Keratinocyte (primary cell): ENCODE measurements around the gene ID3. TPM values are rescaled to one million over a fixed set of nuclear protein-coding genes. Genes with fewer than 3 reads are reported as not detected.

ENCODE experiments used
- DNase-seq: peaks from one replicate; pipeline ENCODE4 v3.0.0-alpha.2; 2011; ENCODE audit warnings: low read depth, missing footprints, low spot score
- FAIRE-seq: peaks from 2 replicates; lab custom pipeline; 2011; peaks lifted over from hg19 to GRCh38; lab: Jason Lieb, UNC
- H2AFZ ChIP-seq: 2 replicates; pipeline ENCODE4 v1.6.0; 2012; ENCODE audit warnings: low read length, control low read depth, inconsistent platforms; ENCODE audit not compliant: control insufficient read depth
- H3K27ac ChIP-seq: 2 replicates; pipeline ENCODE4 v1.5.1; 2011; ENCODE audit warnings: low read length; ENCODE audit not compliant: control insufficient read depth, insufficient read depth
- H3K27me3 ChIP-seq: 3 replicates; pipeline ENCODE4 v1.6.0; 2011; ENCODE audit warnings: low read length; ENCODE audit not compliant: control insufficient read depth, insufficient read depth; ENCODE audit errors: extremely low read depth
- H3K36me3 ChIP-seq, 2 experiments: 2 replicates in 1 of 2; 3 replicates in 1 of 2; pipeline ENCODE4 v1.5.1; 2011; ENCODE audit warnings: low read length in 2 of 2, mild to moderate bottlenecking in 1 of 2; ENCODE audit not compliant: control insufficient read depth in 2 of 2, insufficient read depth in 2 of 2; ENCODE audit errors: extremely low read depth in 1 of 2
- H3K4me1 ChIP-seq: 3 replicates; pipeline ENCODE4 v1.5.1; 2011; ENCODE audit warnings: low read length; ENCODE audit not compliant: control insufficient read depth, insufficient read depth; ENCODE audit errors: extremely low read depth
- H3K4me2 ChIP-seq: 3 replicates; pipeline ENCODE4 v1.6.0; 2011; ENCODE audit warnings: low read depth, low read length; ENCODE audit not compliant: control insufficient read depth, insufficient read depth; ENCODE audit errors: extremely low read depth
- H3K4me3 ChIP-seq, 3 experiments: fragments of 200-600 bp in 1 of 3; sonication (generic) in 1 of 3; 2 replicates in 2 of 3; 3 replicates in 1 of 3; pipeline ENCODE4 v1.5.1; 2011 to 2016; ENCODE audit warnings: low read length in 3 of 3, mild to moderate bottlenecking in 3 of 3, control low read depth in 2 of 3, inconsistent platforms in 1 of 3, low read depth in 1 of 3, mixed read lengths in 1 of 3, mixed run types in 1 of 3, moderate library complexity in 1 of 3; ENCODE audit not compliant: control insufficient read depth in 2 of 3, insufficient read depth in 2 of 3; ENCODE audit errors: extremely low read depth in 1 of 3
- H3K79me2 ChIP-seq: 2 replicates; pipeline ENCODE4 v1.6.0; 2012; ENCODE audit warnings: low read length; ENCODE audit not compliant: control insufficient read depth, insufficient read depth
- H3K9ac ChIP-seq: 3 replicates; pipeline ENCODE4 v1.6.0; 2011; ENCODE audit warnings: low read length; ENCODE audit not compliant: control insufficient read depth, insufficient read depth; ENCODE audit errors: extremely low read depth
- H3K9me1 ChIP-seq: 3 replicates; pipeline ENCODE4 v1.6.0; 2011; ENCODE audit warnings: low read length; ENCODE audit not compliant: control insufficient read depth, insufficient read depth; ENCODE audit errors: extremely low read depth
- H3K9me3 ChIP-seq: 2 replicates; pipeline ENCODE4 v1.5.1; 2012; ENCODE audit warnings: low read depth, low read length; ENCODE audit not compliant: control insufficient read depth
- H4K20me1 ChIP-seq: 3 replicates; pipeline ENCODE4 v1.6.0; 2011; ENCODE audit warnings: low read length; ENCODE audit not compliant: control insufficient read depth, insufficient read depth; ENCODE audit errors: extremely low read depth
- CTCF ChIP-seq, 3 experiments: IDR thresholded peaks in 1 of 3; conservative IDR thresholded peaks in 1 of 3; optimal IDR thresholded peaks in 1 of 3; 2 replicates in 2 of 3; 3 replicates in 1 of 3; pipeline versions ENCODE3 to v1.5.1; 2011; ENCODE audit warnings: low read length in 3 of 3, mild to moderate bottlenecking in 3 of 3, moderate library complexity in 2 of 3, control low read depth in 1 of 3, inconsistent platforms in 1 of 3; ENCODE audit not compliant: insufficient read depth in 2 of 3; ENCODE audit errors: extremely low read depth in 1 of 3
- EZH2 ChIP-seq: IDR thresholded peaks from one replicate; pipeline ENCODE4 v1.6.1; 2012; ENCODE audit warnings: inconsistent platforms, mild to moderate bottlenecking, low read length, moderate library complexity
- dilution Hi-C: fragments of 300-500 bp; cut with MboI; formaldehyde crosslinking; loops from one replicate; pipeline ENCODE4 v1.7.0; 2020; ENCODE audit warnings: low sequenced_read_pairs; ENCODE audit not compliant: extremely low pct_ligation_motif_present
- polyA plus RNA-seq, 5 experiments: library from polyadenylated mRNA; depleted of rRNA in 3 of 5; stranded (reverse) in 3 of 5; stranded (forward) in 1 of 5; unstranded in 1 of 5; fragments of >200 nt; gene quantifications; 1 replicate in 1 of 5; 2 replicates in 3 of 5; 3 replicates in 1 of 5; pipeline versions ENCODE4 v1.2.1 to v1.2.3, GENCODE V29; 2011 to 2012; ENCODE audit warnings: missing spikeins in 2 of 5, low read depth in 1 of 5, low replicate concordance in 1 of 5

Gene ID3
- polyA plus RNA-seq, 1 donor (not counting 4 experiments of a cell fraction or from before 2014, with no cell fraction given): 38.0 TPM

DNA sequence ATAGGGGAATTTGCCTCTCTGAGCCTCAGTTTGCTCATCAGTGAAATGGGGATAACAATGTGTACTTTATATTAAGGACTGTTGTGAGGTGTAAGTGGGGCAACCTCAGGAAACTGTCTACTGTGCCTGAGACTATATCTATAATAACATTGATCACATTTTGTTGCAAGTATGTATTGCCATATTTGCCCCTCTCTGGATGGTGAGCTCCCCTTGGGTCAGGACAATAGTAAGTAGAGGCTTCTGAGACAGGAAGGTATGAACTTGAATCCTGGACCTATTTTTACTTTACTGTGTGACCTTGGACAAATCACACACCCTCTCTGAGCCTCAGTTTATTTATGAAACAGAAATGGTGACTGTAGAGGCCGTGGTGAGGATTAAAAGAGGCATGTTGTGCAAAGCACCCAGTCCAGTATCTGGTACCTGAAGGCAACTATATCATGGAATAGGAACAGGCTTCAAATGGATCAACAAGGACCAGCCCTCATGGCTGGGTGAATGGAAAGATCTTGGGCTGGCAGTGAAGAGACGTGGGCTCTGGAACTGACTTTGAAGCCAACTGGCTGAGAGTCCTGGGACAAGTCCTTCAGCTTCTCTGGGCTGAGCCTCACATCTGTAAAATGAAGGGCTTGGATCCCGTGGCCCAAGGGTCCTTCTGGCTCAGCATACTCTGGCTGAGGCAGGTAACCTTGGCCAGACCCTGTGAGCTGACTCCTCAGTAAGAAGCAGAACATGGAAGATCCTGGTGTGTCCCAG lies 35.0 kb upstream of the ID3 start:
- H3K4me1 ChIP-seq: peaks cover 30% of the 10 kb centered on the region
- H3K4me3 ChIP-seq: no peak overlapping the region
- peak overlapping the region; percentile 31 for H3K9ac ChIP-seq
- FAIRE-seq (no peak), DNase-seq (no peak)
- no peaks in the 10 kb centered on the region for H4K20me1 ChIP-seq
- no peaks in the 10 kb centered on the region for H3K9me3 ChIP-seq
- peak overlapping the region; percentile 89 for H3K27ac ChIP-seq
- no peaks in the 10 kb centered on the region for H3K36me3 ChIP-seq
- H3K4me2 ChIP-seq: peak overlapping the region; percentile 50
- dilution Hi-C loops: no loop called here
- no peaks in the 10 kb centered on the region for H3K79me2 ChIP-seq
- TF ChIP-seq EZH2: no peak
- no peak for TF ChIP-seq CTCF (optimal IDR thresholded peaks at IDR 0.05 in 1 of 3, IDR thresholded peaks at IDR 0.05 in 1 of 3, conservative IDR thresholded peaks at IDR 0.05 in 1 of 3; ENCODE audit: extremely low read depth in 1 of 3, insufficient read depth in 2 of 3, low read length in 3 of 3)
- H3K27me3 ChIP-seq: no peaks in the 10 kb centered on the region
- H3K9me1 ChIP-seq: no peaks in the 10 kb centered on the region
- H2AFZ ChIP-seq: no peak overlapping the region

DNA sequence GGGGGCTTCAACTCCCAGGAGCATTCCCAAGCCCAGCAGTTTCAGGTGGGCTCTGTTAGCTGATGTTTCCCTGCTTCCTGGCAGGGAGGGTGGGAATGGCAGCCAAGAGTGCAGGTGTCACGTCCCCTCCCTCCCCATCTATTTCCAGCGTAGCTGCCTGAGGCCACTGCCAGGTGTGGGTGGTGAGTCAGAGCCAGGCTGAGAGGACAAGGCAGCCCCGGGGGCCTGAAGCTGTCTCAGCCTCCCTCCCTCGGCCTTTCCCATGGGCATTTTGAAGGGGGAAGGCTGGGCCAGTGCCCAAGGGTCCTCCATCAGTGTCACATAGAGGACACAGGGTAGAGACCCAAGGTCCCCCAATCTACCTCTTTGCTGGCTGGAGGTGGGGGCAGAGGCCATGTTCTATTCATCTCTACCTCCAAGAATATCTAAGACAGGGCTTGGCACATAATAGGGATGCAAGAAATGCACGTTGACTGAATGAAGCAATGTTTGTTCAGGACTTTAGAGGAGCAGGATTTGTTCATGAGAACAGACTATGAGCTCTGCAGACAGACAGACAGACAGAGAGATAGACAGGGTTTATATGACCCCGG lies 34.4 kb upstream of the ID3 start:
- H3K27ac ChIP-seq: peak overlapping the region; percentile 89
- TF ChIP-seq CTCF (optimal IDR thresholded peaks at IDR 0.05 in 1 of 3, IDR thresholded peaks at IDR 0.05 in 1 of 3, conservative IDR thresholded peaks at IDR 0.05 in 1 of 3; ENCODE audit: extremely low read depth in 1 of 3, insufficient read depth in 2 of 3, low read length in 3 of 3) (no peak), EZH2 (no peak)
- peak; percentile 90 for DNase-seq

More for the DNA sequence above, 34.4 kb upstream of the ID3 start:
- H3K4me2 ChIP-seq: peak overlapping the region; percentile 50
- H3K36me3 ChIP-seq: no peaks in the 10 kb centered on the region
- H3K4me1 ChIP-seq: peaks cover 37% of the 10 kb centered on the region
- no peaks in the 10 kb centered on the region for H3K27me3 ChIP-seq
- FAIRE-seq: peak; percentile 69
- H3K9me1 ChIP-seq: no peaks in the 10 kb centered on the region
- no peak overlapping the region for H3K4me3 ChIP-seq
- no peaks in the 10 kb centered on the region for H3K79me2 ChIP-seq
- dilution Hi-C loops: no loop called here
- no peaks in the 10 kb centered on the region for H4K20me1 ChIP-seq
- no peaks in the 10 kb centered on the region for H3K9me3 ChIP-seq
- H3K9ac ChIP-seq: peak overlapping the region; percentile 31
- H2AFZ ChIP-seq: no peak overlapping the region
